Astrocyte of the cerebellum (primary cell): Measurements from ENCODE around the gene PCDH9.

Experiments used
- DNase-seq: peaks from one replicate; pipeline ENCODE4 v3.0.0-alpha.2; 2011; ENCODE audit warnings: low read depth
- H3K4me3 ChIP-seq: 2 replicates; pipeline ENCODE4 v1.5.1; 2011; ENCODE audit warnings: mild to moderate bottlenecking, low read depth, low read length, moderate library complexity
- CTCF ChIP-seq: IDR thresholded peaks from 2 replicates; pipeline ENCODE4 v1.5.1; 2012; ENCODE audit warnings: low read length, low read depth, moderate library complexity, mild to moderate bottlenecking; ENCODE audit errors: missing control alignments
- in situ Hi-C: cut with HindIII; loops from 2 replicates; pipeline ENCODE4 v1.10.0; 2017; ENCODE audit warnings: low sequenced_read_pairs

PCDH9 gene

GRCh38 chr13:66849706-66850105 is 380.4 kb downstream of the PCDH9 start:
- H3K4me3 ChIP-seq: no peak overlapping the region
- no peak for TF ChIP-seq CTCF
- in situ Hi-C loops: no loop called here
- DNase-seq: no peak

DNA sequence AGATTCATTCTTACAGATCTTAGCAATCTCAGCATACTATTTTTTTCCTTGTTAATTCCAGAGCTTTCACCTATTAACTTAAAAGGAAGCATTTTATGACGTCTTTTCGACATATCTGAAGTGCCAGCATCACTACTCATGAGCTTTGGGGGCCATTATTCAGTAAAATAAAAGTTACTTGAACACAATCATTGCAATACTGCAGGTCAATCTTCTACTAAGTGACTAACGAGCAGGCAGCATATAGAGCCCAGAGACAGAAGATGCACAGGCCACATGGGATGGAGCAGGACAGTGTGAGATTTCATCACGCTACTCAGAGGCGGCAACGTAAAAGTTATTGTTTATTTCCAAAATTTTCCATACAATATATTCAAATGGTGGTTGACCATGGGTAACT is 382.6 kb downstream of the PCDH9 start:
- no peak for TF ChIP-seq CTCF
- no peak overlapping the region for H3K4me3 ChIP-seq
- in situ Hi-C loops: no loop called here
- no peak for DNase-seq

DNA sequence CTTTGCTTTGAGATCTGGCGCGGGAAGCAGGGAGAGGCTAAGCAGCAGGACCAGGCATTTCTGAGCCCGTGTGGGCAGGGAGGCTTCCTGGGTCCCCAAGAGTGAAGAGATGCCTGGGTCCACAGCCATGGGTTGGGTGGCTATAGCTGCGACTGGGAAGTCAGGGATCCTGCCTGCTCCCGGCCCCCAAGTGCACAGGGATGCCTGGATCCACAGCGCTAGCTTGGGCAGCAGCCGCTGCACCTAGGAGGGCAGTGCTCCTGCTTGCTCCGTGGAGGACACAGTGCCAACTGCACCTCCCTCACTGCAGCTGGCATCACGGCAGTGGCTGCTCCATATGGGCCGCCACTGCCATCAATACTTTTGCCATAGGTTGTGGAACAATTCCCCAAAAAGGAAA is 384.7 kb downstream of the PCDH9 start:
- DNase-seq: no peak
- in situ Hi-C loops: no loop called here
- H3K4me3 ChIP-seq: no peak overlapping the region
- no peak for TF ChIP-seq CTCF

DNA sequence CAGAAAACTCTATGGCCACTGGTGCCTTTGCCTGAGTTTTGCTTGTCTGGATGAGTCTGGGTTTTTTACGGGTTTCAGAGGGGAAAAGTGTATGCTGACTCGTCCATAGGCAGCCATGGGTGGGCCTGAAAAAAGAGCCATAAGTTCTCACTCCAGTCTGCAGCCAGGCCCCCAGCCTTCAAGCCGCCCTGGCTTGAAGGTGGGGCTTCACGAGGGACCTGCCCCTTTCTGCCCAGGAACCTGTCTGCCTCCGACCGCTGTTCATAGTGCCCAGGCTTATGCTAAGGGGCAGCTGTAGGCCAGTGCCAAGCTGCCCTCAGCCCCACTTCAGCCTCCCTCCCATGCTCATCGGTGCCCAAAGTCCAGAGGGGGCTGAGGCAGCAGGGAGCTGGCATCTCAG is 385.2 kb downstream of the PCDH9 start:
- in situ Hi-C loops: no loop called here
- no peak for DNase-seq
- no peak for TF ChIP-seq CTCF

GRCh38 chr13:66842766-66843165 is 387.4 kb downstream of the PCDH9 start:
- in situ Hi-C loops: no loop called here
- DNase-seq: no peak
- no peak for TF ChIP-seq CTCF
- H3K4me3 ChIP-seq: no peak overlapping the region

More for the DNA sequence above, 385.2 kb downstream of the PCDH9 start:
- H3K4me3 ChIP-seq: no peak overlapping the region

DNA sequence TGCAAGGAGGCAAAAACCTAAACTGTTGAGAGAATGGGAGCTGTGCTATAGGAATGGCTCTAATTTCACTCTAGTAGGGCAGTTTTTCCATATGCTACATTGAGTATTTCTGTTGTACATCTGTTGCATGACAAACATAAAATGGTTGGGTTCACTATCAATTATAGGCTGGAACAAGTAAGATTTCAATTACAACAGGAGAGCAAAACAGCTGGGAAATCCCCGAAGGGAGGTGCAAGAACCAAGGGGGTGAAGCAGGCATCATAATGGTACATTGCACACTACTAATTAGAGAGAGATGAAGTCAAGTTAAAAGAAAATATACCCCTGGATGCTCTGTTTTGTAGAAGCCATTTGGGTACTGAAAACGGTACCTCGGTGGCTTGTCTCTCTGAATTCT is 389.5 kb downstream of the PCDH9 start:
- no peak for DNase-seq
- in situ Hi-C loops: no loop called here

More for the DNA sequence above, 389.5 kb downstream of the PCDH9 start:
- TF ChIP-seq CTCF: no peak
- H3K4me3 ChIP-seq: no peak overlapping the region
